Medulla oblongata (tissue), 1 donor: ENCODE results near the gene TMEM39B.
A peak's percentile ranks its signal among the peaks of the same experiment; 100 is the strongest.
"Not testable (repeated sequence)": the region's sequence is repeated elsewhere in the genome, so short reads cannot be mapped to it uniquely, and the experiment has no call there.

Experiments used
- DNase-seq: peaks from one replicate; pipeline ENCODE4 v3.0.0-alpha.2; 2015; ENCODE audit errors: extremely low spot score

TMEM39B gene

DNA sequence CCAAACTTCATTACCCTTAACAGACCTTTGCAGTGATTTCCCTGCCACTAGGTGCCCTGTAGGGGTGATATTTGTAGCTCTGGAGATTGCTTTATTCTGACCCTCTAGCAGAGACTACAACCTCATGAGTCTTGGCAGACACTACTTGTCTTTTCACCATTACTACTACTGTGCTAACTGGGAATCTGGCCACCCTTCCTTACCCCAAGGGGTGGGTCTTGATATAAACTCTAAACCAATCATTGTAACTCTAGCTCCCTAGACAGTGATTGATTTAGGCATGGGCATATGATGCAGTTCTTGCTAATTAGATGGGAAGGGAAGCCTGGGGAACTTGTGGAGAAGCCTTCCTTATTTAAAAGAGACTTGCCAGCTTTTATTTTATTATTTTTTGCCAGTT, 39.0 kb downstream of the TMEM39B start:
- DNase-seq, result peak; percentile 32

DNA sequence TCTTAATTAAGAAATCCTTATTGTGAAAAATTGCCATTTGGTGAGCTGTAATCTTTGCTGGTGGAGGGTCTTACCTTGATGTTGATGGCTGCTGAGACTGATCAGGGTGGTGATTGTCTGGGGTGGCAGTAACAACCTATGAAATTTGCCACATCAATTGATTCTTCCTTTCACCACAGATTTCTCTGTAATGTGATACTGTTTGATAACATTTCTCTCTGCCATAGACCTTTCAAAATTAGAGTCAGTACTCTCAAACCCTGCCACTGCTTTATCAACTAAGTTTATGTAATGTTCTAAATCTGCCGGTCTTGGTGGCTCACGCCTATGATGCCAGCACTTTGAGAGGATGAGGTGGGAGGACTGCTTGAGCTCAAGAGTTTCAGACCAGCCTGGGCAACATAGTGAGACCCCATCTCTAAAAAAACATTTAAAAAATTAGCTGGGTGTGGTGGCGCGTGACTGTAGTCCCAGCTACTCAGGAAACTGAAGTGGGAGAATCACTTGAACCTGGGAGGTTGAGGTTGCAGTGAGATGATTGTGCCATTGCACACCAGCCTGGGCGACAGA, 40.2 kb downstream of the TMEM39B start:
- DNase-seq, result no peak

DNA sequence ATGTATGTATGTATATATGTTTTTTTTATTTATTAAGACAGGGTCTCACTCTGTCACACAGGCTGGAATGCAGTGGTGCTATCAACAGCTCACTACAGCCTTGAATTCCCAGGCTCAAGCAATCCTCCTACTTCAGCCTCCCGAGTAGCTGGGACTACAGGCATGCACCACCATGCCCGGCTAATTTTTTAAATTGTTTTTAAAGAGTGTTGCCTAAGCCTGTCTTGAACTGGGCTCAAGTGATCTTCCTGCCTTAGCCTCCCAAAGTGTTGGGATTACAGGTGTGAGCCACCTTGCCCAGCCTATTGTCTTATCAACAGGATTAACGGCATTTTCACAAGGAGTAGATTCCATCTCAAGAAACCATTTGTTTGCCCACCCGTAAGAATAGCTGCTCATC, 40.7 kb downstream of the TMEM39B start:
- not testable (repeated sequence) for DNase-seq

DNA sequence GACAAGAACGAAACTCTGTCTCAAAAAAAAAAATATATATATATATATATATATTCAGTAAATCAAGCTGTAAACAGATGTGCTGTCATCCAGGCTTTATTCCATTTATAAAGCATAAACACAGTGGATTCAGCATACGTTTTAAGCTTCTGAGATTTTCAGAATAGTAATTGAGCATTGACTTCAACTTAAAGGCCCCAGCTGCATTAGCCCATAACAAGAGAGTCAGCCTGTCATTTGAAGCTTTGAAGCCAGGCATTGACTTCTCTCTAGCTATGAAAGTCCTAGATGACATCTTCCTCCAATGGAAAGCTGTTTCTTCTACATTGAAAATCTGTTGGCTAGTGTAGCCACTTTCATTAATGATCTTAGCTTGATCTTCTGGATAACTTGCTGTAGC, 41.7 kb downstream of the TMEM39B start:
- DNase-seq, result no peak

DNA sequence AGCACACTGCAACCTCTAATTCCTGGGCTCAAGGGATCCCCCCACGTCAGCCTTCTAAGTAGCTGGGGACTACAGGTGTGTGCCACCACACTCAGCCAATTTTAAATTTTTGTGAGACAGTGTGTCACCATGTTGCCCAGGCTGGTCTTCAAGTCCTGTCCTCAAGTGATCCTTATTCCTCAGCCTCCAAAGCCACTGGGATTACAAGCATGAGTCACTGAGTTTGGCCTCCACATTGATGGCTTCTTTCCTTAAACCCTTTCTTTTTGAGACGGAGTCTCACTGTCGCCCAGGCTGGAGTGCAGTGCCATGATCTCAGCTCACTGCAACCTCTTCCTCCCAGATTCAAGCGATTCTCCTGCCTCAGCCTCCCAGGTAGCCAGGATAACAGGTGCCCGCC, 42.8 kb downstream of the TMEM39B start:
- DNase-seq, result no peak

DNA sequence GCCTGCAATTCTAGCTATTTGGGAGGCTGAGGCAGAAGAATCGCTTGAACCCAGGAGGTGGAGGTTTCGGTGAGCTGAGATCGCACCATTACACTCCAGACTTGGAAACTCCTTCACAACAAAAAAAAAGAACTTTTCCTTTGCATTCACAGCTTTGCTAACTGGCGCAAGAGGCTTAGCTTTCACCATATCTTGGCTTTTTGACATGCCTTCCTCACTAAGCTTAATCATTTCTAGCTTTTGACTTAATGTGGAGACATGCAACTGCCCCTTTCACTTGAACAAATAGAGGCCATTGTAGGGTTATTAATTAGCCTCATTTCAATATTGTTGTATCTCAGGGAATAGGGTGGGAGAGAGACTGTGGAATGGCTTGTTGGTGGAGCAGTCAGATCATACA, 43.8 kb downstream of the TMEM39B start:
- DNase-seq, result no peak

DNA sequence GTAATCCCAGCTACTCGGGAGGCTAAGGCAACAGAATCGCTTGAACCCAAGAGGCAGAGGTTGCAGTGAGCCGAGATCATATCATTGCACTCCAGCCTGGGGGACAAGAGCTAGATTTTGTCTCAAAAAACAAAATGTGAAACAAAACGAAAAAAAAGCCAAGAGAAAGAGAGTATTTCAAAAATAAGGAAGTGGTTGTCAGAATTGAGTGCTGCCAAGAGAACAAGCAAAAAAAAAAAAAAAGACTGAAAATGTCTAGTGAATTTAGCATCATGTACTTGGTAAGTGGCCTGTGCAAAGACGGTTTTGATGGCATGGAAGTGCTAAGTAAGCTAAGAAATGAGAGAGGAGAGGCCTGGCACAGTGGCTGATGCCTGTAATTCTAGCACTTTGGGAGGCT, 49.4 kb downstream of the TMEM39B start:
- no peak for DNase-seq

DNA sequence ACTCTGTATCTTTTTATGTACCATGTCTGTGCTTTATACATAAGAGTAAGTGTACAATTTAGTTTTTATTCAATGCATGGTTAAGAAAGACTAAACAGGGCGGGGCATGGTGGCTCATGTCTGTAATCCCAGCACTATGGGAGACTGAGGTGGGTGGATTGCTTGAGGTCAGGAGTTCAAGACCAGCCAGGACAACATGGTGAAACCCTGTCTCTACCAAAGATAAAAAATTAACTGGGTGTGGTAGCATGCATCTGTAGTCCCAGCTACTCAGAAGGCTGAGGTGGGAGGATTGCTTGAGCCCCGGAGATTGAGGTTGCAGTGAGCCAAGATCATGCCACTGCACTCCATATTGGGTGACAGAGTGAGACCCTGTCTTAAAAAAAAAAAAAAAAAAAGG, 50.6 kb downstream of the TMEM39B start:
- DNase-seq, result not testable (repeated sequence)

DNA sequence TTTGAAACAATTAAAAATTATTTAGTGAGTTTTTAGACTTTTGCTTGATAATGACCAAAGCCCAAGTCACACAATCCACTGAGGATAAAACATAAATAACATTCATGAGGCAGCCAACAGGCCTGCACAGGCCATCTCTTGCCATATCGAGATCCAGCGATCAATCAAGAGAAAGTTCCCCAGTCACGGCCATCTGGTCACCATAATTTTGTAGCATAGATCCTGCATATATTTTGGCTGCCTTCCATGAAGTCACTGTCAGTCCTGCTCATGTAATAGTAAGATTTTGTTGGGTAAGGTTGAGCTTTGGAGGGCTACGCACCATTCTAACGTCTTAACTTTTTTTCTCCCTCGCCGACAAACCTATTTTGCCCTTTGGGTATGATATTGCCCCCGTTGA, 52.6 kb downstream of the TMEM39B start:
- DNase-seq, result no peak

DNA sequence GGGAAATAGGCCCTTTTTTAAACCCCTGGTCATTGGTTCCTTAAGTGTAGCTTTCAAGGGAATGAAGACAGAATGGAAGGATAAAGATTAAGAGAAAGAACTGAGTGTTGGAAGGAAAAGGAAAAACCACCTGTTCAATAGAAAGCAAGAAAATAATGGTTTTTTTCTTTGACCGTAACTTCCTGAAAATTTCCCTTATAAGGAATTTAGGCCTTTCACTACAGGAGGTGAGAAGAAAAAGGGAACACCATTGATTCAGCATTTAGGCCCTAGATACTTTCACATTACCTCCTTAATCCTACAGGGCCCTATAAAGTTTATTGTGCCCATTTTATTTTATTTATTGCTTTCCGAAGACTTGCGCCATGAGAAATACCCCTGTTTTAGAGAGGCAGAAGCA, 54.0 kb downstream of the TMEM39B start:
- no peak for DNase-seq

DNA sequence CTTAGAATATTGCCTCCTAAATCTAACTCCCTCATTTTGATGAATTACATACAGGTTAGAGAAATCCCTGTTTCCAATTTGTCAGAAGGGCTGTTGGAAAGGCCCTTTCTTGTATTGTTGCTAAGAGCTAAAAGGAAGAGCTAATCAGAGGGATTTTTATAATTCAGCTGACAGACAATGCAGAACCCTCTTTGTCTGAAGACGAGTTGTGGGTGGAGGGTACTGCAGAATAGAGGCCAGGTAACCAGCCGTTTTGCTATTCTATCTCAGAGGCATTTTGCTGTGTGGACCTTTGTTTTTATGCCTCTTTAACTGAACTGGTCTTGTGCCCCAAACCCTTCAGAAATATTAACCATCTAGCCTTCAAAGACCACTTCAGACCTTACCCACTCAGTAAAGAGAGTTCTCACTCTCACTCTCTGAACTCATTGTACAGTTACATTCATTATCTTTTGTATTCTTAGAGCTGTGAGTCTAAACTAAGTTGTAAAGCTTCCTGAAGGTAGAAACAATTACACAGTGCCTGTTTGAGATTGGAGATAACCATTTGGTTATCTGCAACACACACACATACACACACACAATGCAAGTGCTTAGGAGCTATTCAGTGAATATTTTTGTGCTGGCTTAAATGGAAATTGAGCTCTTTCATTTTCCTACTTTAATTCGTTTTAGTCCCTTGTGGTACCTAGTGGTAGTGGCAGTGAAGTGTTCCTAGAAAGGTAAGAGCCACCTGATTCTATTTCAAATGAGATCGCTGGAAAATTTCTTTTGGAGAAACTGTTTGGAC, 54.9 kb downstream of the TMEM39B start:
- no peak for DNase-seq

DNA sequence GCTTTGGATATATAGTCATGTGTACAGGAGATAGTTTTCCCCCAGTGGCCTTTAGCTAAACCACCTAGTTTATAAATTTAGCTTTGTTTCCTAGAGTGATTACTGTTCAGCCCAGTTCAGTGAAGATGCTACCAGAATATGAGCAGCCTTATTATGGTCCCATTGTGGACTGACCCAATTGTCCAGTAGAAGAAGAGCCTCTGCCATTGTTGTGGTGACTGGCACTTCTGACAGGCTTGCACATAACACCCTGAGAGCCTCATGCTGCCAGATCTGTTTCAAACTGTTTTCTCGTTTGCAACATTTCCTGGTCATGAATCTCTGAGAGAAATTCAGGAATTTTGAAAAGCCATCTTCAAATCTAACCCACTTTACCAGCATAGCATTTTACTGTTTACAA, 55.7 kb downstream of the TMEM39B start:
- DNase-seq, result peak; percentile 72

DNA sequence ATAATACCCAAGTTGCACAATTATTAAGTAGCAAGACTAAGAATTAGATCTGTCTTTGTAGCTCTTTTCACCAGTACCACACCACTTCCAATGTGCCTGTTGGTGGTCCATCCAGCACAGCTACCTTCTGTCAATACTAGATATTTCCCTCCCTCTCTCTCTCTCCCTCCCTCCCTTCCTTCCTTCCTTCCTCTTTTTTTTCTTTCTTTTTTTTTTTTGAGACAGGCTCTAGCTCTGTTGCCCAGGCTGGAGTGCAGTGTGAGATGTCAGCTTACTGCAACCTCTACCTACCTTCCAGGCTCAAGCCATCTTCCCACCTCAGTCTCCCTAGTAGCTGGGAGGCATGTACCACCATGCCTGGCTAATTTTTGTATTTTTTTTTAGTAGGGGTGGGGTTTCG, 56.2 kb downstream of the TMEM39B start:
- DNase-seq, result no peak

DNA sequence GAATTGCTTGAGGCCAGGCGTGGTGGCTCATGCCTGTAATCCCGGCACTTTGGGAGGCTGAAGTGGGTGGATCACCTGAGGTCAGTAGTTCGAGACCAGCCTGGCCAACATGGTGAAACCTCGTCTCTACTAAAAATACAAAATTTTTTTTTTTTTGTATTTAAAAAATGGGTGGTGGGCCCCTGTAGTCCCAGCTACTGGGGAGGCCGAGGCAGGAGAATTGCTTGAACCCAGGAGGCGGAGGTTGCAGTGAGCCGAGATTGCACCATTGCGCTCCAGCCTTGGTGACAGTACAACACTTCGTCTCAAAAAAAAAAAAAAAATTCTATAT, 61.2 kb downstream of the TMEM39B start:
- DNase-seq, result not testable (repeated sequence)

DNA sequence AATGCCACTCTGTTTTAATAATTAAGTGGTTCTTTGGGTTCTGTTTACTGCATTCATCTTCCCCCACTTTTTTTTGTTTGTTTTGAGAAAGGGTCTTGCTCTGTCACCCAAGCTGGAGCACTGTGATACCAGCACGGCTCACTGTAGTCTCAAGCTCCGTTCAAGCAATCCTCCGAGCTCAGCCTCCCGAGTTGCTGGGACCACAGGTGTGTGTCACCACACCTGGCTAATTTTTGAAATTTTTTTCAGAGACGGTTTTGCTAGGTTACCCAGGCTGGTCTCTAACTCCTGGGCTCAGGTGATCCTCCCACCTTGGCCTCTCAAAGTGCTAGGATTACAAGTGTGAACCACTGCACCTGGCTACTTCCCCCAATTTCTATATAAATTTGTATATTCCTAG, 64.4 kb downstream of the TMEM39B start:
- DNase-seq, result no peak

DNA sequence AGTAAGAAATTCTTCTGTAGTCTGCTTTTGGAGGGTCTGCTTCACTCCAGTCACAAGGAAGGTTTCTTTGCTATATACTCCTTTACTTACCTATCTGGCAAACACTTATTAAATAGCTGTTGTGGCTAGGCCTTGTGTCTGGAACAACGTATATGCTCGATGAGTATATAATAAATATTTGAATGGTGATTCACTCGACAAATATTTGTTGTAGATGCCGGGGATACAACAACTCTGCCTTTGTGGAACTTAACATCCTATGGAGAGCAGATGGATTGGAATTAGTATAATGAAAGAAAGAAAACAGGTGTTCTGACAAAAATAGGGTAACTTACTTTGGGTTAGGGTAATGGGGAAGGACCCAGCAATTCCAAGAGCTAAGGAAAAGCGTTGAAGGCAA, 66.2 kb downstream of the TMEM39B start:
- DNase-seq, result no peak

DNA sequence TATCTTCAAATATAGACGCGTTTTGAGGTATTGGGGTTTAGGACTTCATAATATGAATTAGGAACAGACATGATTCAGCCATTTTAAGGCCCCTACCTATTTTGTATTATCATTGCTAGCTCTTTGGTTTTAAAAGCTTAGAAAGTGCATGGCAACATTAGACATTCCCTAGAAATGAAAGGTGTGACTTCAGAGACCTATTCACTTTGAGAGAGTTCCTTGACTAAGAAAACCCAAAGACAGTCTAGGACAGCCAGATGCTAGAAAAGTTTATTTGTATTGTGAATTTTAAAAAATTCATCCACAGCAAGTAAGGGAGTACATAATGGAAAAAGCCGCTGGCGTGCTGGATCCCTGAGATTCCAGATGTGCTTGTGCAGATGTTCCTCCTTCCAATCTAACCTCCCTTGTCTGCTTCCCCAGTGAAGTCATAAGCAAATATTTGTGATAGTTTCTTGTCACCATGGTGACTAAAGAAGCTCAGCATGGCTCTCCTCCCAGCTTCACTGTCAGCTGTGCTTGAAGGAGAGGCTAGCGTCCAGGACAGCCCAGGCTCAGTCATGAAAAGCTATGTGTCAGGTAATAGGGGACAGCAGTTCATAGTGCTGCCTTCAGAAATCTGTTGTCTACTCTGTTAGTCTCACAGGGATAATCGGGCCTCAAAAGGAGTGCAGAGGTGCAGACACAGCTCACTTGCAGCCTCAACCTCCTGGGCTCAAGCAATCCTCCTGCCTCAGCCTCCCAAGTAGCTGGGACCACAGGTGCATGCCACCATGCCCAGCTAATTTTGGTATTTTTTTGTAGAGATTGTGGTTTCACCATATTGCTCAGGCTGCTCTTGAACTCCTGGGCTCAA, 69.9 kb downstream of the TMEM39B start:
- DNase-seq, result peak; percentile 60

DNA sequence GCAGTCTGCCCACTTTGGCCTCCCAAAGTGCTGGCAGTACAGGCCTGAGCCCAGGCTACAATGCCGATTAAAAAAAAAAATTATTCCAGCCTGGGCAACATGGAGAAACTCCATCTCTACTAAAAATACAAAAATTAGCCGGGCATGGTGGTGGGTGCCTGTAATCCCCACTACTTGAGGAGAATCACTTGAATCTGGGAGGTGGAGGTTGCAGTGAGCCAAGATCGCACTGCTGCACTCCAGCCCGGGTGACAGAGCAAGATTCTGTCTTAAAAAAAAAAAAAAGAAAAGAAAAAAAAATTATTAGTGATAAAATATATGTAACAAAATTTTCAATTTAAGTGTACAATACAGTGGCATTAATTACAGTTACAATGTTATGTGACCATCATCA, 70.6 kb downstream of the TMEM39B start:
- not testable (repeated sequence) for DNase-seq

DNA sequence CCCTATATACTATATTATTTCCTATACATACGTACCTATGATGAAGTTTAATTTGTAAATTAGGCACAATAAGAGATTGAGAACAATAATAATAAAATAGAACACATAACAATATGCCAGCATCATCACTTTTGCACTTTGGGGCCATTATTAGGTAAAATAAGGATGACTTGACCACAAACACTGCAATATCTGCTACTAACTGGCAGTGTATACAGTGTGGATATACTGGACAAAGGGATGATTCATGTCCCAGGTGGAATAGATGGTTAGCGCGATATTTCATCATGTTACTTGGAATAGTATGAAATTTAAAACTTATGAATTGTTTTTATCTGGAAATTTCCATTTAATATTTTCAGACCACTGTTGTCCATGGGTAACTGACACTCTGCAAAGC, 71.3 kb downstream of the TMEM39B start:
- no peak for DNase-seq

DNA sequence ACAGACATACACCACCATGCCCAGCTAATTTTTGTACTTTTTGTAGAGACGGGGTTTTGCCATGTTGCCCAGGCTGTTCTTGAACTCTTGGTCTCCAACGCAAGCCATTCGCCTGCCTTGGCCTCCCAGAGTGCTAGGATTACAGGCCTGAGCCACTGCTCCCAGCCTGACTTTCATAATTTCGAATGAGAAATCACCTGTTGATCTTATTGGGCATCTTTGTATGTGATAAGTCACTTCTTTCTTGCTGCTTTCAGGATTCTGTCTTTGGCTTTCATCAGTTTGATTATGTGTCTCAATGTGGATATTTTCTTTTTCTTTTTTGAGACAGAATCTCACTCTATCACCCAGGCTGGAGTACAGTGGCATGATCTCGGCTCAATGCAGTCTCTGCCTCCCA, 75.1 kb downstream of the TMEM39B start:
- DNase-seq, result not testable (repeated sequence)

DNA sequence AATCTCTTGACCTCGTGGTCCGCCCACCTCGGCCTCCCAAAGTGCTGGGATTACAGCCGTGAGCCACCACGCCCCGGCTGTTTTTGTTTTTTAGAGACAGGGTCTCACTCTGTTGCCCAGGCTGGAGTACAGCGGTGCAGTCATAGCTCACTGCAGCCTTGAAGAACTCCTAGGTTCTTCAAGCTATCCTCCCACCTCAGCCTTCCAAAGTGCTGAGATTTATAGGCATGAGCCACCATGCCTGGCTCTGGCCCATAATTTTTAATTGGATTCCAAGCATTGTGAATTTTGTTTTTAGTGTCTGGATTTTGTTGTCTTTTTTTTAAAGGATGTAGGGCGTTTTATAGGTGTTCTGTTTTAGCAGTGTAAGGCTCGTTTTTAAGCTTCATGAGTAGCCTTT, 78.1 kb downstream of the TMEM39B start:
- DNase-seq, result no peak

DNA sequence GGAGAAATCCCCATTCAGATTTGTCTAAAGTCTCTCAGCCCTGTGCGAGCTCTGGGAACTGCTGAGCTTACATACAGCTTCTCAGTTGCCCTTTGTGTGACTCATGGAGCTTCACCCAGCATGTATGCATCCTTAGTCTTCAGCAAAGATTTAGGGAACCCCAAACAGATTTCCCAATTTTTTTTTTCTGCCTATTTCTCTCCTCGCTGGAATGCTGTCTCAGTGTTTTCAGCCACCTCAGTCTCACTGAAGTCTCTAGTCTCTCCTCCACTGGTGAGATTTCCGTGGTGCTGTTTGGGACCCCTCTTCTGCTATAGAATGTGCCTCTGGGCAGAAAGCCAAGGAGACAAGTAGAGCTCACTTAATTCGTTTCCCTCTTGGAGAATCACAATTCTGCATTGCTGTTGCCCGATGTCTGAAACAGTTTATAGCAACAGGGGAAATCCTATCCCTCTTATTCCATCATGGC, 78.6 kb downstream of the TMEM39B start:
- no peak for DNase-seq
